DOHH2 (cell line): Measurements from ENCODE around the gene ALPG.

Source experiments
- H3F3A ChIP-seq: fragments of 200-600 bp; sonication (generic), shearing (Covaris generic); 2 replicates; pipeline ENCODE4 v1.6.0; 2016; ENCODE audit warnings: antibody characterized with exemption, mild to moderate bottlenecking; ENCODE audit not compliant: control insufficient read depth, insufficient read depth
- H3K27ac ChIP-seq: fragments of 200-600 bp; sonication (generic); 2 replicates; pipeline ENCODE4 v1.5.1; 2014; ENCODE audit warnings: low read depth, mild to moderate bottlenecking, low read length, moderate library complexity
- H3K27me3 ChIP-seq: fragments of 200-600 bp; sonication (generic); 2 replicates; pipeline ENCODE4 v1.6.1; 2014; ENCODE audit warnings: mild to moderate bottlenecking, low read length, mixed read lengths; ENCODE audit not compliant: control insufficient read depth
- H3K36me3 ChIP-seq: fragments of 200-600 bp; sonication (generic); 2 replicates; pipeline ENCODE4 v1.6.1; 2014; ENCODE audit warnings: mild to moderate bottlenecking, low read length, moderate library complexity, mixed read lengths; ENCODE audit not compliant: control insufficient read depth
- H3K4me1 ChIP-seq: fragments of 200-600 bp; sonication (generic); 2 replicates; pipeline ENCODE4 v1.6.1; 2014; ENCODE audit warnings: mild to moderate bottlenecking, low read length, mixed read lengths; ENCODE audit not compliant: control insufficient read depth
- H3K4me2 ChIP-seq: fragments of 200-600 bp; sonication (generic); 2 replicates; pipeline ENCODE4 v1.6.0; 2014; ENCODE audit warnings: mild to moderate bottlenecking, low read length, moderate library complexity
- H3K4me3 ChIP-seq: fragments of 200-600 bp; sonication (generic); 2 replicates; pipeline ENCODE4 v1.5.1; 2014; ENCODE audit warnings: mild to moderate bottlenecking, low read length, mixed read lengths
- H3K79me2 ChIP-seq: fragments of 200-600 bp; sonication (generic); 2 replicates; pipeline ENCODE4 v1.6.1; 2014; ENCODE audit warnings: mild to moderate bottlenecking, low read length, mixed read lengths; ENCODE audit not compliant: control insufficient read depth
- H3K9me2 ChIP-seq: fragments of 200-600 bp; sonication (generic); replicated peaks from 2 replicates; pipeline ENCODE4 v1.6.1; 2014; ENCODE audit warnings: mild to moderate bottlenecking, low read length, mixed read lengths; ENCODE audit not compliant: control insufficient read depth
- H3K9me3 ChIP-seq: fragments of 200-600 bp; sonication (generic); 2 replicates; pipeline ENCODE4 v1.6.1; 2014; ENCODE audit warnings: antibody characterized with exemption, low read length, mixed read lengths; ENCODE audit not compliant: control insufficient read depth, insufficient read depth
- H4K20me1 ChIP-seq: fragments of 200-600 bp; sonication (generic); 2 replicates; pipeline ENCODE4 v1.6.0; 2014; ENCODE audit warnings: low read depth, mild to moderate bottlenecking, antibody characterized with exemption, low read length, moderate library complexity; ENCODE audit not compliant: control insufficient read depth, insufficient read depth
- CTCF ChIP-seq: fragments of 200-600 bp; sonication (generic); IDR thresholded peaks from one replicate; pipeline ENCODE4 v1.5.1; 2014; ENCODE audit warnings: antibody characterized with exemption, mild to moderate bottlenecking, low read depth, low read length; ENCODE audit not compliant: poor library complexity, severe bottlenecking
- EZH2phosphoT487 ChIP-seq: fragments of 200-600 bp; sonication (generic); IDR thresholded peaks from 2 replicates; pipeline ENCODE4 v1.6.1; 2017; ENCODE audit warnings: borderline replicate concordance, mild to moderate bottlenecking, antibody characterized with exemption, low read length, moderate library complexity, mixed read lengths

The ALPG gene

GRCh38 chr2:232415138-232415690 is 8.6 kb downstream of the ALPG start:
- Histone ChIP-seq H4K20me1 (no peaks in the 10 kb centered on the region), H3K9me2 (no peaks in the 10 kb centered on the region), H3K9me3 (no peaks in the 10 kb centered on the region), H3K4me1 (no peaks in the 10 kb centered on the region), H3K4me3 (no peak overlapping the region), H3K4me2 (no peak overlapping the region), H3K27me3 (peaks cover 23% of the 10 kb centered on the region), H3F3A (no peaks in the 10 kb centered on the region), H3K79me2 (no peaks in the 10 kb centered on the region), H3K27ac (no peak overlapping the region), H3K36me3 (no peaks in the 10 kb centered on the region)
- TF ChIP-seq CTCF, result no peak
- no peak for TF ChIP-seq EZH2phosphoT487

- no peaks in the 10 kb centered on the region for H4K20me1 ChIP-seq
- H3F3A ChIP-seq, result no peaks in the 10 kb centered on the region
- H3K27me3 ChIP-seq, result peaks cover 27% of the 10 kb centered on the region
- no peak overlapping the region for H3K4me2 ChIP-seq
- H3K9me2 ChIP-seq, result no peaks in the 10 kb centered on the region
- no peaks in the 10 kb centered on the region for H3K4me1 ChIP-seq
- no peaks in the 10 kb centered on the region for H3K9me3 ChIP-seq
- no peaks in the 10 kb centered on the region for H3K36me3 ChIP-seq
- no peaks in the 10 kb centered on the region for H3K79me2 ChIP-seq
- H3K4me3 ChIP-seq, result no peak overlapping the region
- TF ChIP-seq EZH2phosphoT487 (no peak), CTCF (no peak)
- no peak overlapping the region for H3K27ac ChIP-seq
These were observed 9.3 kb downstream of the ALPG start for GRCh38 chr2:232415736-232416520.

- H3F3A ChIP-seq, result no peaks in the 10 kb centered on the region
- no peaks in the 10 kb centered on the region for H3K9me2 ChIP-seq
- H3K9me3 ChIP-seq, result no peaks in the 10 kb centered on the region
- TF ChIP-seq CTCF (no peak), EZH2phosphoT487 (no peak)
- no peak overlapping the region for H3K4me2 ChIP-seq
- H3K27me3 ChIP-seq, result peaks cover 27% of the 10 kb centered on the region
- H3K36me3 ChIP-seq, result no peaks in the 10 kb centered on the region
- H3K27ac ChIP-seq, result no peak overlapping the region
- H3K4me1 ChIP-seq, result no peaks in the 10 kb centered on the region
- no peaks in the 10 kb centered on the region for H3K79me2 ChIP-seq
- no peak overlapping the region for H3K4me3 ChIP-seq
- no peaks in the 10 kb centered on the region for H4K20me1 ChIP-seq
These were observed 10.2 kb downstream of the ALPG start for GRCh38 chr2:232416521-232417470.
